Mesodermal cell (in vitro differentiated cells): ENCODE measurements around the gene KAT14.
"Not testable (repeated sequence)": the region's sequence is repeated elsewhere in the genome, so short reads cannot be mapped to it uniquely, and the experiment has no call there.

Experiments
- H3K27ac ChIP-seq: 2 replicates; pipeline ENCODE4 v1.7.0; 2013; ENCODE audit warnings: mild to moderate bottlenecking, low read depth, low read length, moderate library complexity; ENCODE audit not compliant: severe bottlenecking
- H3K36me3 ChIP-seq: 2 replicates; pipeline ENCODE4 v1.7.1; 2013; ENCODE audit warnings: mild to moderate bottlenecking, low read length, moderate library complexity; ENCODE audit not compliant: control insufficient read depth, insufficient read depth
- H3K4me1 ChIP-seq: one replicate; pipeline ENCODE4 v1.7.1; 2013; ENCODE audit warnings: mild to moderate bottlenecking, low read length; ENCODE audit not compliant: insufficient read depth, control insufficient read depth, poor library complexity, severe bottlenecking
- H3K4me3 ChIP-seq: 2 replicates; pipeline ENCODE4 v1.7.0; 2013; ENCODE audit warnings: low read length, control low read depth, mild to moderate bottlenecking; ENCODE audit not compliant: insufficient read depth, poor library complexity, severe bottlenecking; ENCODE audit errors: extremely low read depth
- H3K9me3 ChIP-seq: 2 replicates; pipeline ENCODE4 v1.7.1; 2013; ENCODE audit warnings: mild to moderate bottlenecking, low read length, moderate library complexity; ENCODE audit not compliant: control insufficient read depth
- WGBS, 2 experiments: methylation state at CpG; one replicate each; pipeline ENCODE4 v1.1.5; 2013; ENCODE audit warnings: missing lambda C conversion rate in 2 of 2; ENCODE audit not compliant: insufficient coverage in 2 of 2; 5-methylcytosine and 5-hydroxymethylcytosine counted together

The KAT14 gene

DNA sequence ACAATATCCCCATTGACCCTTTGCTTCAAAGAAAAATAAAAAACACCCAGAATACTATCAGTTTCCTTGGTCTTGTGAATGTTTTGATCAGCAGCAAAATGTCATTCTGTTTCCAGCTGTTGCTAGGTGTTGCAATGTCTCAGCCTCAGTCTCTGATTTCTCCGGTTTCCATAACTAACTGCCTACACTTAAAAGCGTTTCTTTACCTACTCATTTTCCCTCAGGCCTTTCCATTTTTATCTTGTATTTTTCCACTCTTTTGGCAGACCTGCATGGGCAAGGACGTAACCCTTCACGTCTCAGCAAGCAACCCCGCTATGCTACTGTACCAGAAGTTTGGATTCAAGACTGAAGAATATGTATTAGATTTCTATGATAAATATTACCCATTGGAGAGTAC is 49.4 kb downstream of the KAT14 start:
- no peaks in the 10 kb centered on the region for H3K4me1 ChIP-seq
- no peak overlapping the region for H3K4me3 ChIP-seq
- H3K36me3 ChIP-seq: peaks cover 61% of the 10 kb centered on the region
- H3K27ac ChIP-seq: no peak overlapping the region
- H3K9me3 ChIP-seq: no peaks in the 10 kb centered on the region
- 84 to 93% methylated on average over 2 to 5 of the region's 5 CpGs for WGBS, 2 experiments

DNA sequence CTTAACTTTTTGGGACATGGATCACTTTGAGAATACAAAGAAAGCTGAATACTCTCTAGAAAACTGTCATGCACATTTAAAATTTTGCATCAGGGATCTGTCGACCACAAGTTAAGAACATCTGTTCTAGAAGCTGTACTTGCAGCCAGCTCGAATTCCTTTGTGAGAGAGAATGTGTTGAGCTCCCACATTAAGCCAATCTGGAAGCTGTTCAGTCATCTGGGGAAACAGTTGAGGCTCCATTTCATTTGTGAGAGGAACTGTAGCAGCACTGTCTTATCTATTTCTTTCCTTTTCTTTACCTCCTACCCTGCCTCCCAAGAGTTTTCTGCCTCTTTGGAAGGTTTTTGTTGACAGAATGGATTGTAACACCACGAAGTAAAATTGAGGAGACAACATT is 50.8 kb downstream of the KAT14 start:
- peaks cover 48% of the 10 kb centered on the region for H3K36me3 ChIP-seq
- H3K4me1 ChIP-seq: no peaks in the 10 kb centered on the region
- H3K4me3 ChIP-seq: no peak overlapping the region
- no peaks in the 10 kb centered on the region for H3K9me3 ChIP-seq
- H3K27ac ChIP-seq: no peak overlapping the region
- 87 to 100% methylated on average over 2 of the region's 3 CpGs for WGBS, 2 experiments

DNA sequence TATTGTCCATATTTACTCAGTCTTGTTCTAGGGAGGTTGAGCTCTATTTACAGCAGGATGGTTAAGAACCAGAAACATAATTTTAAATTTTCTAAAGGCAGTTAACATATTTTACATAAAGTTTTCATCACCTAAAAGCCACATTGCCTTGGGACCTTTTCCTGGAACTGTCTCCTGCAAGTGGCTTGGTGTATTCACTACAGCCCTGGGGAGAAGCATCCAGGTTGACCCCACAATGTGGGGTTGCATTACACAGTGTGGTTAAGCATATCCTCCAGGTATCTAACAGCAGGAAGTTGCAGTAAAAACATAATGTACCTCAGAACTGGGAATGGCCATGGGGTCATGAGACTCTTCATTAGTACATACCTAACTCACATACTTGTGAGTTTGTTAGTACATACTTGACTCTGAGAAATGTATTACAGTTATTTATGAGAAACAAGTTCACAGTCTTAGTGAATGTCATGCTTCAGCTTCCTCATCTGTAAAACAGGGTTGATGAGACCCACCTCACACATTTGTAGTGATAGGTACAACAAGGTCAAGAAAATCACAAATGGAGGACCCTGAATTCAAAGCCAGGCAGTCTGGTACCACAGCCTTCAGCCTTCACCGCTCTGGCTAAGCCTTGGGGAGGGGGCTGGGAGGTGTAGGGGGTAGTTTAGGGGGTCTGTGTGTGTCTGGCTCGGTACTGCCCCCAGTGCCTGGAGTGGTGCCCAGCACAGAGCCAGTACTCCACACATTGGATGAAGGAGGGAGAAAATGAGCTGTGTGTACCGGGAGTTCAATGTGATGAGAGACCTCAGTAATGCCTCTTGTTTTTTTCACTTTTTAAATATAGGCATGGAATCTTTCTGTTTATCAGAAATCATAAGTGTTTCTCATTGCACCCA is 52.9 kb downstream of the KAT14 start:
- WGBS, 2 experiments: 76 to 100% methylated on average over 1 to 2 of the region's 3 CpGs
- Histone ChIP-seq H3K4me3 (no peak overlapping the region), H3K9me3 (no peaks in the 10 kb centered on the region), H3K27ac (no peak overlapping the region), H3K36me3 (peaks cover 29% of the 10 kb centered on the region), H3K4me1 (no peaks in the 10 kb centered on the region)

DNA sequence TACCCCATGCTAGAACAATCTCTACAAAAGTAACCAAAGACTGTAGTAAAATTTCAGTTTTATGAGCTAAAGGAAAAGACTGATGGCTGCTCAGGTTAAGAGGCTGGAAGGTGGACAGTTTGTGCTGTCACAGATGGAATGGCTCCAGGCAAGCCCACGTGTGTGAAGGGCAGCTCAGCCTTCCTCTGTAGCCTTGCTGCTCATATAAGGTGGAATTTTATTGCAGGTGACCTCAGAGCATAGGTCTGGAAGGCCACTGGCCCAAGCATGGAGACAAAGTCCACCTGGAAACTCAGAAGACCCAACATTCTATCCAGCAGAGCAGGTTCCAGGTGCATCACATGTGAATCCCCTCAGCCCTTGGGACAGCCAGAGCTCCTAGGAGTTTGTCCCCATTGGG is 53.6 kb downstream of the KAT14 start:
- 80 to 100% methylated on average over 1 of the region's 1 CpG for WGBS, 2 experiments
- Histone ChIP-seq H3K9me3 (no peaks in the 10 kb centered on the region), H3K27ac (no peak overlapping the region), H3K36me3 (peaks cover 22% of the 10 kb centered on the region), H3K4me1 (no peaks in the 10 kb centered on the region), H3K4me3 (no peak overlapping the region)

DNA sequence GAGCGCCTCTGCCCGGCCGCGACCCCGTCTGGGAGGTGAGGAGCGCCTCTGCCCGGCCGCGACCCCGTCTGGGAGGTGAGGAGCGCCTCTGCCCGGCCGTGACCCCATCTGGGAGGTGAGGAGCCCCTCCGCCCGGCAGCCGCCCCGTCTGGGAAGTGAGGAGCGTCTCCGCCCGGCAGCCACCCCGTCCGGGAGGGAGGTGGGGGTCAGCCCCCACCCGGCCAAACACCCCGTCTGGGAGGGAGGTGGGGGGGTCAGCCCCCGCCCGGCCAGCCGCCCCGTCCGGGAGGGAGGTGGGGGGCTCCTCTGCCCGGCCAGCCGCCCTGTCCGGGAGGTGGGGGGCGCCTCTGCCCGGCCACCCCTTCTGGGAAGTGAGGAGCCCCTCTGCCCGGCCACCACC is 56.8 kb downstream of the KAT14 start:
- 97 to 100% methylated on average over 8 to 14 of the region's 35 CpGs for WGBS, 2 experiments
- not testable (repeated sequence) for H3K27ac ChIP-seq, H3K4me3 ChIP-seq, H3K9me3 ChIP-seq, H3K4me1 ChIP-seq, H3K36me3 ChIP-seq

DNA sequence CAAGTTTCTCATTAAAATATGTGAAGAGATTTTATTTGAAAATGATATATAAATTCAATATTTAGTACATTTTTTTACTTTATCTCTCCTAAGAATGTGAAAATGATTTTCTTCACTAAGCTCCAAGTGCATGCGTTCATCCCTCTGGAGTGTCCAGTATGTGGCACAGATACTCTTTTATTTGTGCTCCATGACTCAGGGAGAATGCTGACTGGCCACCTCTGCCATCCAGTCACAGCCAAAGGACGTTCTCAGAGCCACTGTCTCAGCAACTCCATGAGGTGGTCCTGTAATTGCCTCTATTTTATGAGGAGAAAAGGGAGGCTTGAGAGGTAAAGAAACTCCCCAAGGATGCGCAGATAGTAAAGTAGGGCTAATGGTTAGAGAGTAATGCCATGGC is 58.3 kb downstream of the KAT14 start:
- Histone ChIP-seq H3K4me3 (no peak overlapping the region), H3K36me3 (no peaks in the 10 kb centered on the region)
- WGBS, 2 experiments: 93 to 97% methylated on average over 1 to 2 of the region's 3 CpGs

DNA sequence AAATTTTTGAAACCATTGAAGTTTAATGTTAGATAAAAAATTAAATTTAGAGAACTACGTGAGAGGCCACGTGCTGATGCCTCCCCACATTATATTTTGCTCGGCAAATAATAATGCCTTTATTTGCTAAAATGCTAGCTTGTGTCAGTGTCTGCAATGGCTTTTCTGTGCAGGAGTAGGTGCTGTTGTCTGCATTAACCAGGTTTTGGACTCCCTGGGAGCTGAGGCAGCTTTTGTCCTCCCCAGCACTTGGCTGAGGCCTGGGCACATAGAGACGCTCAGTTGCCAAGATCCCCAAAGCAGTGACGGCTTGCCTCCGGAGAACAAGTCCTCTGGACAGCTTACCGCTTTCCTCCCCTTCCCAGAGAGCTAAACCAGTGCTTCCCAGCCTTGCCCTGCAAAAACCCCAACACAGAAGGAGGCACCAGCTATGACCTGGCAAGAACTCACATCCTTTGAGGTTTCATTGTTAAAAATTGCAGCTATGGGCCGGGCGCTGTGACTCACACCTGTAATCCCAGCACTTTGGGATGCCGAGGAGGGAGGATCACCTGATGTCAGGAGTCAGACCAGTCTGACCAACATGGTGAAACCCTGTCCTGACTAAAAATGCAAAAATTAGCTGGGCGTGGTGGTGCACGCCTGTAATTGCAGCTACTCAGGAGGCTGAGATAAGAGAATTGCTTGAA is 59.9 kb downstream of the KAT14 start:
- H3K9me3 ChIP-seq: no peaks in the 10 kb centered on the region
- WGBS, 2 experiments: 84 to 89% methylated on average over 8 to 9 of the region's 12 CpGs
- H3K4me1 ChIP-seq: no peaks in the 10 kb centered on the region
- H3K36me3 ChIP-seq: no peaks in the 10 kb centered on the region
- no peak overlapping the region for H3K27ac ChIP-seq
- H3K4me3 ChIP-seq: no peak overlapping the region

More for the DNA sequence above, 58.3 kb downstream of the KAT14 start:
- no peaks in the 10 kb centered on the region for H3K4me1 ChIP-seq
- no peak overlapping the region for H3K27ac ChIP-seq
- no peaks in the 10 kb centered on the region for H3K9me3 ChIP-seq

DNA sequence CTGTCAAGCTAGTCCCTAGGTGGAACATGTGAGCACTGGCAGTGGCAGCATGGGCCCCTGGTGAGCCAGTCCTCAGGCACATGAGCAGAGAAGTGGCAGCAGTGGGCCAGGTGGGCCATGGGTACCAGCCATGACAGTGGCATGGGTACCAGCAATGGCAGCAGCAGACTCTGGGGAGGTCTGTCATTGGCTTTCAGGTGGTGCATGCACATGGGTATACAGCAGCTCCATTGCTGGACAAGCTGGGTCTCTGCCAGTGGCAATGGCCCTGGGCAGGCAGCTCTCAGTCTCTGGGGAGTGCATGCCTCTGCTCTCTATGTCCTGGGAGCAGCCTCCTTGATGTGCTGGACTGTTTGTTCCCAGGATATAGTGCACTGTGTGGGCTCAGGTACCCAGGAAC is 65.3 kb downstream of the KAT14 start:
- no peaks in the 10 kb centered on the region for H3K9me3 ChIP-seq
- no peaks in the 10 kb centered on the region for H3K4me1 ChIP-seq
- H3K27ac ChIP-seq: no peak overlapping the region
- no peak overlapping the region for H3K4me3 ChIP-seq
- H3K36me3 ChIP-seq: no peaks in the 10 kb centered on the region

DNA sequence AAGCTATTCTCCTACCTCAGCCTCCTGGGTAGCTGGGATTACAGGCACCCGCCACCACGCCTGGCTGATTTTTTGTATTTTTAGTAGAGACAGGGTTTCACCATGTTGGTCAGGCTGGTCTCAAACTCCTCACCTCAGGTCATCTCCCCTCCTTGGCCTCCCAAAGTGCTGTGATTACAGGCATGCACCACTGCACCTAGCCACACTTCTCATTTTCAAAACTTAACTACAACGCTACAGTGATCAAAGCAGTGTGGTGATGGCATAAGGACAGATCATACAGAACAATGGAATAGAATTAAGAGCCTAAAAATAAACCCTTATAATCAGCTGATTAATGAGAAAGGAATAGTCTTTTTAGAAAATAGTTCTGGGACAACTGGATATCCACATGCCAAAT is 66.0 kb downstream of the KAT14 start:
- H3K9me3 ChIP-seq, H3K36me3 ChIP-seq, H3K27ac ChIP-seq, H3K4me3 ChIP-seq, H3K4me1 ChIP-seq: not testable (repeated sequence)
- WGBS, 2 experiments: no CpG with 5 or more reads among the region's 3 CpGs

DNA sequence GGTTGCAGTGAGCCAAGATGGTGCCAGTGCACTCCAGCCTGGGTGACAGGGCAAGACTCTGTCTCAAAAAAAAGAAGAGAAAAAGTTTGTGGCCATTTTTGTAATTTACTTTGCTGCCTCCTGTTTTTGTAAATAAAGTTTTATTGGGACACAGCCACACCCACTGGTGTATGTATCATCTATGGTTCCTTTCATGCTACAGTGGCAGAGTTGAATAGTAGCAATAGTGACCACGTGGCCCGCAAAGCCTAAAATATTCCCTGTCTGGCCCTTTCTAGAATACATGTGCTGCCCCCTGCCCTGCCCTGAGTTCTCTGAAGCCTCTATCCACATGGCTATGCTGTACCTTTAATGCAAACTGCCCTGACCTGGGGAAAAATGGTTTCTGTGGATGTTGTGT is 75.3 kb downstream of the KAT14 start:
- H3K4me1 ChIP-seq: no peaks in the 10 kb centered on the region
- H3K27ac ChIP-seq: no peak overlapping the region
- no peak overlapping the region for H3K4me3 ChIP-seq
- H3K36me3 ChIP-seq: no peaks in the 10 kb centered on the region
- 83% methylated on average over 2 of the region's 2 CpGs for WGBS, 2 experiments
- H3K9me3 ChIP-seq: no peaks in the 10 kb centered on the region

DNA sequence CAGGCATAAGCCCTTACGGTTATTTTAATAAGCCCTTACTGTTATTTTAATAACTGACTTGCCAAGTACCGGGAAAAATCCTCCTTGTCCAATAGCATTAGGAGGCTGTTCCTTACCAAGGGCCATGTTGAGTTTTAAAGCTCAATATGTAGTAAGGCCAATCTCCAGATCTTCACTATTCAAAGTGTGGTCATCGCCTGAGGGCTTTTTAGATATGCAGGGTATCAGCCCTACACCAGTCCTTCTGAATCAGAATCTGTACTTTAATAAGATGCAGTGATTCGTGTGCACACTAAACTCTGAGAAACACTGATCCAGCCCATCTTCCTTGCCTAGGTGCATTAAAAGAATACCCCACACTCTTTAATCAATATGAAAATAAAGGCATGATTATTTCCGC is 77.9 kb downstream of the KAT14 start:
- WGBS, 2 experiments: 83 to 93% methylated on average over 4 of the region's 5 CpGs
- Histone ChIP-seq H3K4me1 (no peaks in the 10 kb centered on the region), H3K27ac (no peak overlapping the region)

More for the DNA sequence above, 77.9 kb downstream of the KAT14 start:
- H3K9me3 ChIP-seq: no peaks in the 10 kb centered on the region
- no peaks in the 10 kb centered on the region for H3K36me3 ChIP-seq
- no peak overlapping the region for H3K4me3 ChIP-seq
